GM21717 (cell line): ENCODE results near the gene PKIB.

Source experiments
- ATAC-seq: cut with Tn5 transposase; IDR thresholded peaks from one replicate; pipeline ENCODE4 v1.9.1; 2021; ENCODE audit warnings: mild to moderate bottlenecking, moderate library complexity; ENCODE audit not compliant: unreplicated experiment

Gene PKIB

GRCh38 chr6:122663981-122664380 is 53.8 kb downstream of the PKIB start:
- no peak for ATAC-seq

- no peak for ATAC-seq
These were observed 55.7 kb downstream of the PKIB start for GRCh38 chr6:122665929-122666328.

GRCh38 chr6:122666418-122666817 is 56.2 kb downstream of the PKIB start:
- no peak for ATAC-seq

GRCh38 chr6:122669418-122669817 is 59.2 kb downstream of the PKIB start:
- no peak for ATAC-seq

- ATAC-seq = no peak
These were observed 59.7 kb downstream of the PKIB start for GRCh38 chr6:122669868-122670267.

- no peak for ATAC-seq
These were observed 61.0 kb downstream of the PKIB start for GRCh38 chr6:122671251-122671650.

- ATAC-seq = no peak
These were observed 63.2 kb downstream of the PKIB start for GRCh38 chr6:122673343-122673961.

GRCh38 chr6:122676146-122676545 is 65.9 kb downstream of the PKIB start:
- no peak for ATAC-seq

GRCh38 chr6:122676688-122677087 is 66.5 kb downstream of the PKIB start:
- ATAC-seq = no peak

- no peak for ATAC-seq
These were observed 67.2 kb downstream of the PKIB start for GRCh38 chr6:122677406-122677805.

GRCh38 chr6:122678841-122679240 is 68.6 kb downstream of the PKIB start:
- no peak for ATAC-seq

GRCh38 chr6:122681705-122682104 is 71.5 kb downstream of the PKIB start:
- no peak for ATAC-seq

- no peak for ATAC-seq
These were observed 73.9 kb downstream of the PKIB start for GRCh38 chr6:122683989-122684651.

GRCh38 chr6:122692175-122692598 is 82.0 kb downstream of the PKIB start:
- ATAC-seq = no peak

- ATAC-seq = no peak
These were observed 82.8 kb downstream of the PKIB start for GRCh38 chr6:122692807-122693580.

GRCh38 chr6:122694075-122694474 is 83.9 kb downstream of the PKIB start:
- ATAC-seq = no peak

GRCh38 chr6:122694602-122695001 is 84.4 kb downstream of the PKIB start:
- ATAC-seq = no peak

- no peak for ATAC-seq
These were observed 85.0 kb downstream of the PKIB start for GRCh38 chr6:122695188-122695587.

GRCh38 chr6:122696079-122696478 is 85.9 kb downstream of the PKIB start:
- ATAC-seq = no peak

- ATAC-seq = no peak
These were observed 86.6 kb downstream of the PKIB start for GRCh38 chr6:122696853-122697252.

GRCh38 chr6:122697458-122697857 is 87.3 kb downstream of the PKIB start:
- ATAC-seq = no peak

- no peak for ATAC-seq
These were observed 91.5 kb downstream of the PKIB start for GRCh38 chr6:122701666-122702065.
